ENCODE data around the gene LSM12. TPM values are rescaled to one million over a fixed set of nuclear protein-coding genes. Genes with fewer than 3 reads are reported as not detected.

The LSM12 gene
- total RNA-seq, 1 experiment from 2014 or later: 128 TPM

DNA sequence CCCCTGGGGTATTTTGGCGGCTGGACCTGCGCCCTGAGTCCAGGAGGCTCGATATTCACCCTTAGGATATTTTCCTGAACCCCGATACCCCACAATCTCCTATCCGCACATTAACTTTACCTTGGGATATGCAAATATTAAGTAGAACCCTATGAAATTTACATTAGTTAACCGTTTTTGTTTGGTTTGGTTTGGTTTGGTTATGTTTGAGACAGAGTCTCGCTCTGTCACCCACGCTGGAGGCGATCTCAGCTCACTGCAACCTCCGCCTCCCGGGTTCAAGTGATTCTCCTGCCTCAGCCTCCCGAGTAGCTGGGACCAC is 71.4 kb downstream of the LSM12 start:
- Histone ChIP-seq H2BK20ac (ENCODE audit: low read depth, low read length, poor library complexity, severe bottlenecking) (no peak overlapping the region), H2AFZ (ENCODE audit: low read length) (no peak overlapping the region), H3K9ac (ENCODE audit: extremely low read depth, insufficient read length, low read length) (no peak overlapping the region), H3K79me2 (ENCODE audit: insufficient read depth, low read length) (no peaks in the 10 kb centered on the region), H4K8ac (replicated peaks; ENCODE audit: insufficient read length, low read depth, low read length) (no peak overlapping the region), H3K18ac (ENCODE audit: insufficient read length, low read depth, low read length) (no peak overlapping the region), H4K91ac (ENCODE audit: insufficient read length, low read depth, low read length) (no peak overlapping the region), H3K23me2 (ENCODE audit: insufficient read length, low read depth, low read length, poor library complexity, severe bottlenecking) (peaks cover 6% of the 10 kb centered on the region), H3K23ac (ENCODE audit: insufficient read length, low read depth, low read length) (no peak overlapping the region), H3K27me3 (ENCODE audit: insufficient read depth, low read length) (no peaks in the 10 kb centered on the region), H2BK15ac (ENCODE audit: low read depth, low read length) (no peak overlapping the region), H2BK120ac (ENCODE audit: low read depth, low read length, poor library complexity, severe bottlenecking) (no peak overlapping the region), H3K27ac (ENCODE audit: insufficient read length, low read depth, low read length) (no peak overlapping the region), H2BK5ac (ENCODE audit: insufficient read length, low read length) (no peak overlapping the region), H3K9me3 (ENCODE audit: control insufficient read depth, low read depth, low read length) (no peaks in the 10 kb centered on the region), H4K5ac (ENCODE audit: insufficient read length, low read depth, low read length) (no peak overlapping the region), H3K56ac (ENCODE audit: insufficient read length, low read depth, low read length) (no peak overlapping the region), H3T11ph (ENCODE audit: low read length) (no peak overlapping the region), H3K4me2 (ENCODE audit: insufficient read depth, insufficient read length, low read length) (peak overlapping the region; percentile 72), H3K79me1 (ENCODE audit: insufficient read depth, low read depth, low read length, poor library complexity, severe bottlenecking) (no peaks in the 10 kb centered on the region), H3K4ac (ENCODE audit: low read depth, low read length) (no peak overlapping the region), H4K20me1 (ENCODE audit: control insufficient read depth, insufficient read depth, insufficient read length) (no peaks in the 10 kb centered on the region), H3K4me1 (ENCODE audit: insufficient read depth, low read length) (no peaks in the 10 kb centered on the region), H2BK12ac (ENCODE audit: insufficient read length, low read depth, low read length) (no peak overlapping the region), H2AK5ac (ENCODE audit: insufficient read length, low read length) (no peak overlapping the region), H3K14ac (ENCODE audit: insufficient read depth, low read length) (no peak overlapping the region)
- no peak for DNase-seq
- peaks cover 3 to 6% of the 10 kb centered on the region in 2 experiments; a peak in 3 of 4 replicates for H3K4me1 Mint-ChIP-seq
- WGBS (ENCODE audit: extremely low coverage, insufficient read length, low lambda C conversion rate): no CpG with 5 or more reads among the region's 12 CpGs
- no peaks in the 10 kb centered on the region for H3K9me3 Mint-ChIP-seq
- no peaks in the 10 kb centered on the region for H3K36me3 Mint-ChIP-seq (ENCODE audit: insufficient read depth in 1 of 3, low read depth in 3 of 3)
- peaks cover 19% of the 10 kb centered on the region for H3K27me3 Mint-ChIP-seq (ENCODE audit: low read depth)
- H3K4me3 Mint-ChIP-seq: peak overlapping the region; percentile 44 to 55; a peak in 4 of 5 replicates
- TF ChIP-seq, protein P1, sequence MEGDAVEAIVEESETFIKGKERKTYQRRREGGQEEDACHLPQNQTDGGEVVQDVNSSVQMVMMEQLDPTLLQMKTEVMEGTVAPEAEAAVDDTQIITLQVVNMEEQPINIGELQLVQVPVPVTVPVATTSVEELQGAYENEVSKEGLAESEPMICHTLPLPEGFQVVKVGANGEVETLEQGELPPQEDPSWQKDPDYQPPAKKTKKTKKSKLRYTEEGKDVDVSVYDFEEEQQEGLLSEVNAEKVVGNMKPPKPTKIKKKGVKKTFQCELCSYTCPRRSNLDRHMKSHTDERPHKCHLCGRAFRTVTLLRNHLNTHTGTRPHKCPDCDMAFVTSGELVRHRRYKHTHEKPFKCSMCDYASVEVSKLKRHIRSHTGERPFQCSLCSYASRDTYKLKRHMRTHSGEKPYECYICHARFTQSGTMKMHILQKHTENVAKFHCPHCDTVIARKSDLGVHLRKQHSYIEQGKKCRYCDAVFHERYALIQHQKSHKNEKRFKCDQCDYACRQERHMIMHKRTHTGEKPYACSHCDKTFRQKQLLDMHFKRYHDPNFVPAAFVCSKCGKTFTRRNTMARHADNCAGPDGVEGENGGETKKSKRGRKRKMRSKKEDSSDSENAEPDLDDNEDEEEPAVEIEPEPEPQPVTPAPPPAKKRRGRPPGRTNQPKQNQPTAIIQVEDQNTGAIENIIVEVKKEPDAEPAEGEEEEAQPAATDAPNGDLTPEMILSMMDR (conservative IDR thresholded peaks at IDR 0.05): no peak
- H3K27ac Mint-ChIP-seq: no peak overlapping the region; a peak in 1 of 7 replicates

Measured in H9 (cell line).